Heart left ventricle (tissue), 16 donors: ENCODE results near the gene MSI2. TPM values are rescaled to one million over a fixed set of nuclear protein-coding genes. Genes with fewer than 3 reads are reported as not detected.

Experiments
- ATAC-seq, 4 donors: fragments of 200-7000 bp; cut with Tn5 transposase; one replicate each; pipeline ENCODE4 v1.9.1; 2020 to 2022; ENCODE audit warnings: moderate library complexity in 4 of 4, mild to moderate bottlenecking in 3 of 4, moderate number of reproducible peaks in 1 of 4
- DNase-seq, 5 donors: peaks; one replicate each; pipeline ENCODE4 v3.0.0-alpha.2; 2020
- H3K27ac ChIP-seq, 12 donors: fragments of 200-600 bp; sonication (generic) in 4 of 12; one replicate each; pipeline versions ENCODE4 v1.5.0 to v1.8.0; 2016 to 2022; ENCODE audit warnings: mild to moderate bottlenecking in 2 of 12
- H3K27me3 ChIP-seq, 9 donors: fragments of 200-600 bp; sonication (generic) in 2 of 9; one replicate each; pipeline versions ENCODE4 v1.5.1 to v1.8.0; 2016 to 2022; ENCODE audit warnings: mild to moderate bottlenecking in 3 of 9
- H3K36me3 ChIP-seq, 9 donors: fragments of 200-600 bp; sonication (generic) in 2 of 9; one replicate each; pipeline versions ENCODE4 v1.5.0 to v1.8.0; 2018 to 2022; ENCODE audit warnings: mild to moderate bottlenecking in 2 of 9
- H3K4me1 ChIP-seq, 12 donors: fragments of 200-600 bp; sonication (generic) in 4 of 12; one replicate each; pipeline versions ENCODE4 v1.5.0 to v1.8.0; 2016 to 2022; ENCODE audit warnings: mild to moderate bottlenecking in 3 of 12
- H3K4me3 ChIP-seq, 12 donors: fragments of 200-600 bp; sonication (generic) in 4 of 12; one replicate each; pipeline versions ENCODE4 v1.5.0 to v1.8.0; 2017 to 2022; ENCODE audit warnings: mild to moderate bottlenecking in 9 of 12, moderate library complexity in 4 of 12
- H3K9me3 ChIP-seq, 12 donors: fragments of 200-600 bp; sonication (generic) in 4 of 12; one replicate each; pipeline versions ENCODE4 v1.5.0 to v1.8.0; 2016 to 2022; ENCODE audit warnings: mild to moderate bottlenecking in 1 of 12
- POLR2A ChIP-seq, 2 donors: fragments of 450-650 bp; IDR thresholded peaks; one replicate each; pipeline ENCODE4 v1.6.1; 2017; ENCODE audit warnings: antibody characterized with exemption in 2 of 2, mild to moderate bottlenecking in 2 of 2, moderate library complexity in 2 of 2
- WGBS, 4 donors: extraction: QIAGEN DNeasy Blood & Tissue Kit in 2 of 4; methylation state at CpG; one replicate each; pipeline versions ENCODE4 v1.1.5 to v1.1.7; 2013 to 2018; 5-methylcytosine and 5-hydroxymethylcytosine counted together
- intact Hi-C, 10 donors: fragments of 100-400 bp; cut with DNase I; formaldehyde crosslinking; loops; one replicate each; pipeline versions ENCODE4 v1.11.1 to v1.14.2; 2022
- polyA plus RNA-seq, 2 donors: library from polyadenylated mRNA; stranded (reverse); fragments of 200-250 nt; gene quantifications; one replicate each; pipeline ENCODE4 v1.2.3, GENCODE V29; 2013
- total RNA-seq, 9 donors: library from RNA; depleted of rRNA in 2 of 9; stranded (reverse); fragments of >200 nt in 2 of 9; fragmentation: NEBNext Ultra II Directional in 3 of 9; extraction: Animal tissue kit (Norgen Biotek cat#: 25700) in 3 of 9; gene quantifications; one replicate each; pipeline versions ENCODE4 v1.1.0 to v1.2.4, GENCODE V29; 2016 to 2023
- TF ChIP-seq, protein P1 (sequence below), 12 donors: fragments of 200-600 bp; sonication (generic) in 4 of 12; IDR thresholded peaks; one replicate each; pipeline versions ENCODE4 v1.5.0 to v1.8.0; 2018 to 2022; ENCODE audit warnings: antibody characterized with exemption in 12 of 12, mild to moderate bottlenecking in 5 of 12
- donor health status: ischemic (EF 13 %, LVEDD 7.1; RV severe dilation, severe dysfunction).
- donor health status: healthy with polysubstance abuse.
- donor health status: DM: no; HTN: yes; CAD: no.
- donor health status: DM: no; HTN: no; CAD: no.
- donor health status: ischemic (EF 25% LVEDD 6.9; RV normal size, moderate dysfunction).
- donor health status: ischemic (EF 25% LVEDD 5.7; RV mildly dilated, moderate dysfunction).
- donor health status: healthy.
- donor health status: DM: yes; HTN: yes; CAD: no.
- donor health status: ischemic (EF 35%, LVEDD 5.7; RV mildly dilated, moderate dysfunction).
- donor health status: nonischemic (EF 11% LVEDD 7.7; RV severe dilation, severe dysfunction).
- donor health status: DM: yes; HTN: yes; CAD: no.
- donor health status: PGD.
- donor health status: ischemic (EF 29% LVEDD 5.4; RV normal size, mild dysfunction).
- donor health status: nonischemic (EF 23%, LVEDD 6.1; RV moderate dilation, normal function).

MSI2 gene
- total and polyA plus RNA-seq, 11 donors: 35.9 to 120 (median 104) TPM

DNA sequence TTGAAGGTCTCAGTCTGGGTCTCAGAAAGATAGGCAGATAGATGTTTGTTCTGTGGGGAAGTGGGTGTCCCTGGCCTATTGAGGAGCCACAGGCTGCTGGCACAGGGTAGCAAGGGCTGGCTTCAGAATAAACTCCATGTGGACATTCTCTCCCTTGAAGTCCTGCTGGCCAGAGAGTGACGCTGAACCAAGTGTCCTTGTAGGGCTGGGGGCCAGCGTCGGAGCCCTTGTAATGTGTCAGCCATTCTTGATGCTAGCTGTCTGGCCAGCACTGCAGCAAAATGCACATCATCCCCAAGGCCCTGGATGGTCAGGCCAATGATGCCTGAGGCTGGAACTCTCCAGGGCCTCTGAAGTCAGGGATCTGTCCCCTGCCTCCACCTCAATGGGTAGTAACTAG lies 385.4 kb downstream of the MSI2 start:
- intact Hi-C loops: loop anchor here in 1 of 10 donors (2.0 kb wide), 1 partner anchor 13 kb away; no protein-coding TSS in a partner anchor
- no peak for DNase-seq
- Histone ChIP-seq H3K27me3 (no peaks in the 10 kb centered on the region), H3K27ac (no peak overlapping the region), H3K36me3 (peaks cover 0 to 3% (median 0%) of the 10 kb centered on the region in 9 donors), H3K4me3 (no peak overlapping the region), H3K4me1 (no peaks in the 10 kb centered on the region), H3K9me3 (no peaks in the 10 kb centered on the region)
- WGBS, 4 donors: 92 to 100% (median 96%) methylated on average over 3 of the region's 3 CpGs
- ATAC-seq: no peak
- TF ChIP-seq, protein P1, sequence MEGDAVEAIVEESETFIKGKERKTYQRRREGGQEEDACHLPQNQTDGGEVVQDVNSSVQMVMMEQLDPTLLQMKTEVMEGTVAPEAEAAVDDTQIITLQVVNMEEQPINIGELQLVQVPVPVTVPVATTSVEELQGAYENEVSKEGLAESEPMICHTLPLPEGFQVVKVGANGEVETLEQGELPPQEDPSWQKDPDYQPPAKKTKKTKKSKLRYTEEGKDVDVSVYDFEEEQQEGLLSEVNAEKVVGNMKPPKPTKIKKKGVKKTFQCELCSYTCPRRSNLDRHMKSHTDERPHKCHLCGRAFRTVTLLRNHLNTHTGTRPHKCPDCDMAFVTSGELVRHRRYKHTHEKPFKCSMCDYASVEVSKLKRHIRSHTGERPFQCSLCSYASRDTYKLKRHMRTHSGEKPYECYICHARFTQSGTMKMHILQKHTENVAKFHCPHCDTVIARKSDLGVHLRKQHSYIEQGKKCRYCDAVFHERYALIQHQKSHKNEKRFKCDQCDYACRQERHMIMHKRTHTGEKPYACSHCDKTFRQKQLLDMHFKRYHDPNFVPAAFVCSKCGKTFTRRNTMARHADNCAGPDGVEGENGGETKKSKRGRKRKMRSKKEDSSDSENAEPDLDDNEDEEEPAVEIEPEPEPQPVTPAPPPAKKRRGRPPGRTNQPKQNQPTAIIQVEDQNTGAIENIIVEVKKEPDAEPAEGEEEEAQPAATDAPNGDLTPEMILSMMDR (IDR thresholded peaks at IDR 0.05): no peak
- no peak for TF ChIP-seq POLR2A (IDR thresholded peaks at IDR 0.05)

DNA sequence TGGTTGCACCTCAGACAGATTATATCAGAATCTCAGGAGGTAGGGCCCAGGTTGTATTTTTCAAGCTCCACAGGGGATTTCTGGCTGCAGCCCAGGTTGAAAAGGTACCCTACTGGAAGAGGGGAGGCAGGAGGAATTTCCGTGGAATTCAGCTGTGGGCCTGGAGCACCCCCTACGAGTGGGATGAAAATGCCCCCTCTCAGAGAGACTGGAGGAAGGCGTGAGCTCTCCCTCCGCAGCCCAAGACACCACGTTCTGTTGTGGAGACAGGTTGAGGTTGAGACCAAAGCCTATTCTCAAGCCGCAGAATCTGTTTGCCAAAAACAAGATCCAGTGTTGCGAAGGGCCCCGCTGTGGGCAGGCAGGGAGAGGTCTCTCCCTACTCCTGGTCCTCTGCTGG lies 386.7 kb downstream of the MSI2 start:
- ATAC-seq (no peak), DNase-seq (no peak)
- Histone ChIP-seq H3K4me3 (no peak overlapping the region), H3K9me3 (no peaks in the 10 kb centered on the region), H3K36me3 (peaks cover 0 to 3% (median 0%) of the 10 kb centered on the region in 9 donors), H3K27me3 (no peaks in the 10 kb centered on the region), H3K27ac (no peak overlapping the region), H3K4me1 (no peaks in the 10 kb centered on the region)
- no peak for TF ChIP-seq POLR2A (IDR thresholded peaks at IDR 0.05)
- TF ChIP-seq, protein P1 (IDR thresholded peaks at IDR 0.05): no peak
- 93 to 96% (median 95%) methylated on average over 8 of the region's 8 CpGs for WGBS, 4 donors
- intact Hi-C loops: no loop called here

DNA sequence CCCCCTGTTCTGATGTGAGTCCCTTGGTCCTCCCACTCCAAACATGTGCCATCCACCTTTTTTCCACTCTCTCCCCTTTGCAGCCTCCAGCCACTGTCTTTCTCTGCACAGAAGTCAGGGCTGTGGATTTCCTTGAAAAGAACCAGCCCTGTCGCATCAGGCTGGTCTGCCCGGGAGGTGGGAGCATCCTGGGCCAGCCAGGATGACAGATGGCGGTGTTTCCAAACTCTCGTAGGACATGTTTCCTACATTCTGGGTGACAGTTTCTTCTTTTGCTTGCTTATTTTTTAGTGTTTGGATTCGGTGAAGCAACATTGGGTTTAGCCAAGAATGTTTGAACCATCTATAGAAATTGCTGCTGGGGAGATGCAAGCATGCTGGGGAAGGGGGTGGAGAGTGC lies 388.0 kb downstream of the MSI2 start:
- H3K9me3 ChIP-seq: no peaks in the 10 kb centered on the region
- DNase-seq (no peak), ATAC-seq (no peak)
- no peaks in the 10 kb centered on the region for H3K4me1 ChIP-seq
- no peak overlapping the region for H3K27ac ChIP-seq
- TF ChIP-seq, protein P1 (IDR thresholded peaks at IDR 0.05): no peak
- no peak for TF ChIP-seq POLR2A (IDR thresholded peaks at IDR 0.05)
- no peaks in the 10 kb centered on the region for H3K27me3 ChIP-seq
- intact Hi-C loops: no loop called here
- H3K36me3 ChIP-seq: peaks cover 0 to 2% (median 0%) of the 10 kb centered on the region in 9 donors
- WGBS, 4 donors: 90 to 93% (median 91%) methylated on average over 5 of the region's 5 CpGs
- H3K4me3 ChIP-seq: no peak overlapping the region

DNA sequence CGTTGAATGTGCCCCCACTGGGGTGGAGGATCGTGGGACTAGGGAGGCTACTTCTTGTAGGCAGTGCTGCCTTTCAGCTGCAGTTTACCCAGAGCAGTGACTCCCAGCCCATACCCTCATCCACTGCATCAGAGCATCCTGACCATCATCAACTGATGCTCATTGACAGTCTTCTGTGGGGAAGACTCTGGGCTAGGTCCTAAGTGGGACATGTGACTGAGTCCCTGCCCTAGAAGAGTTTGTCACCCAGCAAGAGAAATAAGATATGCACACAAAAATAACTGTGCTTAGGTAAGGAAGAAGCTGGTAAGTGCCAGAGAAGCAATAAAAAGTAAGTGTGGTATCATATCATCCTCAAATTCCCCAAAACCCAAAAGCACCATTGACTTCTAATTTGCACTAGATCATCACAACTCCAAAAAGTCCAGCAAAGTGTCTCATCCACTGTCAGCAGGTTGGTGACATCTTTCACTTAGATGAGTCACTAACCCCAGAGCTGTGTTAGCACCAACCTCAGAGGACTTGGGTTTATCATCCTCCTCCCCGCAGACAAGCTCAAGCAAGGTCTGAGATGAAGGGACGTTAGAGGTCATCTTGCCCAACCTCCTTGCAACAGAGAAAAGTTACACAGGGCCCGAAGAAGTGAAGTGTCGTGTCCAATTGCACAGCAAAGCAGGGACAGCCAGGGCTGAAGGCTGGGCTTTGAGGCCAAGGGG lies 389.8 kb downstream of the MSI2 start:
- Histone ChIP-seq H3K27me3 (no peaks in the 10 kb centered on the region), H3K36me3 (peaks cover 0 to 4% (median 0%) of the 10 kb centered on the region in 9 donors), H3K27ac (no peak overlapping the region), H3K4me1 (no peaks in the 10 kb centered on the region), H3K9me3 (no peaks in the 10 kb centered on the region), H3K4me3 (no peak overlapping the region)
- 90 to 94% (median 93%) methylated on average over 5 to 6 of the region's 6 CpGs for WGBS, 4 donors
- TF ChIP-seq, protein P1 (IDR thresholded peaks at IDR 0.05): no peak
- no peak for TF ChIP-seq POLR2A (IDR thresholded peaks at IDR 0.05)
- intact Hi-C loops: no loop called here
- no peak for ATAC-seq
- DNase-seq: no peak
